ENCODE results near the gene OR2T3.
"Not testable (repeated sequence)": the region's sequence is repeated elsewhere in the genome, so short reads cannot be mapped to it uniquely, and the experiment has no call there.

DNA sequence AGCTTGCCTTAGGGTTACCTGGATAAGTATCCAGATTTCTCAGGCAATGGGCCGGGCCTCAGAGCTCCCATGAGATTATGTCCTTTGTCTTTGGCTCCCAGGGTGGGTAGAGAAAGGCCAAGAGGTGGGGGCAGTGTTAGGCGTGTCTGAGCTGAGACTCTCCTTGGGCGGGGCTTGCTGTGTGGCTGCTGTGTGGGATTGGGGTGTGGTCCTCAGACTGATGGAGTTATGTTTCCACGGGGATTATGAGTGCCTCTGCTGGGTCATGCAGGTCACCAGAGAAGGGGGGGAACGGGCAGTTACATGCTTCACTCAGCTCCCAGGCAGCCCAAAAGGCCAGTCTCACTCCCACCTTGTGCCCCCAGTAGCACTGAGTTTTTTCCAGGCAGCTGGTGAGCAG lies 23.5 kb downstream of the OR2T3 start:
- TF ChIP-seq, protein P1, sequence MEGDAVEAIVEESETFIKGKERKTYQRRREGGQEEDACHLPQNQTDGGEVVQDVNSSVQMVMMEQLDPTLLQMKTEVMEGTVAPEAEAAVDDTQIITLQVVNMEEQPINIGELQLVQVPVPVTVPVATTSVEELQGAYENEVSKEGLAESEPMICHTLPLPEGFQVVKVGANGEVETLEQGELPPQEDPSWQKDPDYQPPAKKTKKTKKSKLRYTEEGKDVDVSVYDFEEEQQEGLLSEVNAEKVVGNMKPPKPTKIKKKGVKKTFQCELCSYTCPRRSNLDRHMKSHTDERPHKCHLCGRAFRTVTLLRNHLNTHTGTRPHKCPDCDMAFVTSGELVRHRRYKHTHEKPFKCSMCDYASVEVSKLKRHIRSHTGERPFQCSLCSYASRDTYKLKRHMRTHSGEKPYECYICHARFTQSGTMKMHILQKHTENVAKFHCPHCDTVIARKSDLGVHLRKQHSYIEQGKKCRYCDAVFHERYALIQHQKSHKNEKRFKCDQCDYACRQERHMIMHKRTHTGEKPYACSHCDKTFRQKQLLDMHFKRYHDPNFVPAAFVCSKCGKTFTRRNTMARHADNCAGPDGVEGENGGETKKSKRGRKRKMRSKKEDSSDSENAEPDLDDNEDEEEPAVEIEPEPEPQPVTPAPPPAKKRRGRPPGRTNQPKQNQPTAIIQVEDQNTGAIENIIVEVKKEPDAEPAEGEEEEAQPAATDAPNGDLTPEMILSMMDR (IDR thresholded peaks at IDR 0.05) = not testable (repeated sequence)
- not testable (repeated sequence) for TF ChIP-seq EP300, POLR2A (IDR thresholded peaks at IDR 0.05)
